VCaP (cell line): ENCODE results near the gene GPRIN3.

Source experiments
- H3K27ac ChIP-seq: fragments of 450-650 bp; 2 replicates; pipeline ENCODE4 v1.5.1; 2017
- TF ChIP-seq, protein P1 (sequence below): fragments of 450-650 bp; conservative IDR thresholded peaks from 2 replicates; pipeline ENCODE4 v1.5.1; 2017; ENCODE audit warnings: mild to moderate bottlenecking, moderate library complexity

Gene GPRIN3

DNA sequence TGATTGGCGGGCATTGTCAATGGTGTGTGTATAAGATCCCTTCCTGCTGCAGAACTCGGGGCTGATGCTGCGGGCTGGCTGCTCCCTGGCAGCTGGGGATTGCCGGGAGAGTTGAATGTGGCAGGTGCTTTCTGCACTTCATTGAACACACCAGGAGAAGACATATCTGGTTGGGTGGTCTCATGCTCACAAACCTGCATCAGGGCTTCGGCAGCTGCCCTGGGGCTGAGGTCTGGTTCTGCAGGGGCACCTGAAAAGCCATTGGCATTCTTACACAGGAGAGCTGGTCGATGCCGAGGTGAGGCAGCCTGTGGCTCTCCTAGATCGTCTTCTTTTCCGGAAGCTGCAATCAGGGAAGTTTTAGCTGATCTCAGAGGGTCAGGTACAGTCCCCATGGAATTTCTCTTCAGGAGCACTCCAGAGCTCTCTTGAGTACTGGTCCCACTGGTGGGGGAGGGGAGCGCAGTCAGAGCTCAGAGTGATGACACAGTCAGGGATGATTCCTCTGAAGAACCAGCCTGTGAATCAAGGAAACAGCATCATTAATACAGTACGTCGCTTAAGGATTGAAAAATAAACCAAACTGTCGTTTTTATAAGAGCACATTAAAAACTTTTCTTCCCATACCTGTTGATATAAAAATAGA, 57.8 kb downstream of the GPRIN3 start:
- no peak overlapping the region for H3K27ac ChIP-seq
- TF ChIP-seq, protein P1, sequence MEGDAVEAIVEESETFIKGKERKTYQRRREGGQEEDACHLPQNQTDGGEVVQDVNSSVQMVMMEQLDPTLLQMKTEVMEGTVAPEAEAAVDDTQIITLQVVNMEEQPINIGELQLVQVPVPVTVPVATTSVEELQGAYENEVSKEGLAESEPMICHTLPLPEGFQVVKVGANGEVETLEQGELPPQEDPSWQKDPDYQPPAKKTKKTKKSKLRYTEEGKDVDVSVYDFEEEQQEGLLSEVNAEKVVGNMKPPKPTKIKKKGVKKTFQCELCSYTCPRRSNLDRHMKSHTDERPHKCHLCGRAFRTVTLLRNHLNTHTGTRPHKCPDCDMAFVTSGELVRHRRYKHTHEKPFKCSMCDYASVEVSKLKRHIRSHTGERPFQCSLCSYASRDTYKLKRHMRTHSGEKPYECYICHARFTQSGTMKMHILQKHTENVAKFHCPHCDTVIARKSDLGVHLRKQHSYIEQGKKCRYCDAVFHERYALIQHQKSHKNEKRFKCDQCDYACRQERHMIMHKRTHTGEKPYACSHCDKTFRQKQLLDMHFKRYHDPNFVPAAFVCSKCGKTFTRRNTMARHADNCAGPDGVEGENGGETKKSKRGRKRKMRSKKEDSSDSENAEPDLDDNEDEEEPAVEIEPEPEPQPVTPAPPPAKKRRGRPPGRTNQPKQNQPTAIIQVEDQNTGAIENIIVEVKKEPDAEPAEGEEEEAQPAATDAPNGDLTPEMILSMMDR = no peak

- no peak overlapping the region for H3K27ac ChIP-seq
- TF ChIP-seq, protein P1 = no peak
These were observed 58.3 kb downstream of the GPRIN3 start for GRCh38 chr4:89249313-89249712.

GRCh38 chr4:89248879-89249281, 58.7 kb downstream of the GPRIN3 start:
- TF ChIP-seq, protein P1 = no peak
- no peak overlapping the region for H3K27ac ChIP-seq

- TF ChIP-seq, protein P1 = no peak
- H3K27ac ChIP-seq = no peak overlapping the region
These were observed 59.6 kb downstream of the GPRIN3 start for GRCh38 chr4:89247951-89248350.

GRCh38 chr4:89245459-89245858, 62.1 kb downstream of the GPRIN3 start:
- TF ChIP-seq, protein P1 = no peak
- peak overlapping the region; percentile 36 for H3K27ac ChIP-seq

GRCh38 chr4:89243733-89244252, 63.8 kb downstream of the GPRIN3 start:
- TF ChIP-seq, protein P1 = no peak
- no peak overlapping the region for H3K27ac ChIP-seq

GRCh38 chr4:89242864-89243732, 64.5 kb downstream of the GPRIN3 start:
- H3K27ac ChIP-seq = no peak overlapping the region
- TF ChIP-seq, protein P1 = no peak
